ENCODE results near the gene MALT1.

MALT1 gene

DNA sequence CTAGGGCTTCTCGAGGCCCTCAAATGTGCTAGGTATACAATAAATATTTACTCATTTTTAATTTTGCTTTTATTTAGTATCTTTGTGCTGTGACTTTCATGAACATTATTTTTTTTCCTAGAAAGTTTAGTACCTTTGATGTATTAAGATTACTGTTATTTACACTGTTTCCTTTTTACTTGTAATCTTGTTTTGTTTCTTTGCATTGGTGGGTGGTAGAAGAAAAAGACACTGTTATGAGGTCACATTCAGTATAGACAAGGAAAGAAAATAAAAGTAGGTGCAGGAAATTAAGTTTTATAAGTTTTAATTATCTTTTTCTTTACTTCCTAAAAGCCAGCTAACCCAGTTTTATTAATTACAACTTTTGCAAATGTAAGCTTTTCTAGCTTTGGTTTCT is 23.0 kb downstream of the MALT1 start:
- DNase-seq, result no peak

DNA sequence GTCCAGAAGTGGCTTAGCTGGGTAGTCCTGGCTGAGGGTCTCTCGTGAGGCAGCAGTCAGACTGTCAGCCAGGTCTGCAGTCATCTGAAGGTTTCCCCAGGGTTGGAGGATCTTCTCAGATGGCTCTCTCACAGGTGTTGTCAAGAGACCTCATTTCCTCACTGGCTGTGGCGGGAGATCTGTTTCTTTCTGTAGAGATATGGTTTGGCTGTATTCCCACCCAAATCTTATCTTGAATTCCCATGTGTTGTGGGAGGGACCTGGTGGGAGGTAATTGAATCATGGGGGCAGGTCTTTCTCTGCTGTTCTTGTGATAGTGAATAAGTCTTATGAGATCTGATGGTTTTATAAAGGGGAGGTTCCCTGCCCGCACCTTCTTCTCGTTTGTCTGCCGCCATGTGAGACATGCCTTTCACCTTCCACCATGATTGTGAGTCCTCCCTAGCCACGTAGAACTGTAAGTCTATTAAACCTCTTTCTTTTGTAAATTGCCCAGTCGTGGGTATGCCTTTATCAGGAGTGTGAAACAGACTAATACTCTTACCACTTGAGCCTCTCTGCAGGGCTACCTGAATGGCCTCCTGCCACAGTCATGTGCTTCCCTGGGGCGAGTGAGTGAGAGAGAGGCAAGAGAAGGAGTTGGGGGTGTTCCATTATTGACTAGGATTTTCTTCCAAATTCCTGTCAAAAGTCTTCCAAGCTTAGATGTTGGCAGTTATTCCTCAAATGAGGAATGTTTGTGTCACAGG is 23.6 kb downstream of the MALT1 start:
- no peak for DNase-seq

DNA sequence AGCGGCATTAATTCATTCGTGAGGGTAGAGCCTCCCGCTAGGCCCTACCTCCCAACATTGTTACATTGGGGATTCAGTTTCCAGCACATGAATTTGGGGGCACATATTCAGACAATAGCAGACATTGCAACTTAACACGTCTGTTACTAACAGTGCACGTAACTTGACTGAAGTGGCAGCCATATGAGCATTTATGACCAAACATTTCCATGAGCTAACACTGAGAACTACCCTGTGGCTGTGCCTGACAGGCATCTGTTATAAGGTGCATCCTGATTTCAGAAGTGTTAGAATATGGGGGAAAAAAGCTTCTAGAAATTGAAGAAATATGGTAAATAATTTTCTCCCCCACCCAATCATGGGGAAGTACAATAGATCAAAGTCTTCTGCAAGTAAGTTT is 24.5 kb downstream of the MALT1 start:
- DNase-seq, result no peak

DNA sequence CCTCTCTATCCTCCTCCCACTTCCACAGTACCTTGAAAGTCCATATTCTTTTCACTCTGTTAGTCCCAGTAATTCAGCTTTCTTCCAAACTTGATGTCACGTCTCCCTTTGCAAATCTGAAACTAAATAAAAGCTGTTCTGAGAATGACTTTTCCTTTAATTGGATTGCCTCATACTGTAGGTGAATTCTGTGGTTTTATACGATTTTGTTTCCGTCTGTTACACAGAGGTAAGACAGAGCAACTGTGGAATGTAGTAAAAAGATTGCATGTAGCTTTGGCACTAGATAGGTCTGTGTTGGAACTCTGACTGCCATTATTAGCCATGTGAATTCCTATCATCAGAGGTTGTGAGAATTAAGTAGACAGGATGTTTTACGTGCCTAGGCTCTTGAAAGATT is 25.9 kb downstream of the MALT1 start:
- no peak for DNase-seq

DNA sequence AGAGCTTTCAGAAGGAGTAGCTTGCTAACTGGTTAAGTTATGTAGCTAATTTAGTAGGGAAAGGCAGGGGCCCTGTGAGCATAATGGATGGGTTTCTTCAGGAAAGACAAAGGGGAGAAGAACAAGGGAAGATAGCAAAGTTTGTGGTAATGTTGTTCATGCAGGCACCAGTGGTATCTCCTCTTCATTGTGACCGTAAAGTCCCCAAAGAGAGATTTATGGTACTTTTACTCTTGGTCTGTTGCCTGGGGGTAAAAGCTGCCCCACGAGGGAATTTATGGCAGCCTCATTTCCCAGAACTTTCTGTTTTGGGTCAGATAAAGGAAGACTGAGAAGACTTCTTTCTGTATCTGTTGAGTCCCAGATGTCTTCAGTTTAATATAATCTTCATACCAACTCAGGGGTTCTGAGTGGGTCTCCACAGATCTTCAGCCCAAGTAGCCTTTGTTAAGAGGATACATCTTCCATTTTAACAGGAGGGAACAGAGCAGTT is 27.5 kb downstream of the MALT1 start:
- DNase-seq, result no peak

DNA sequence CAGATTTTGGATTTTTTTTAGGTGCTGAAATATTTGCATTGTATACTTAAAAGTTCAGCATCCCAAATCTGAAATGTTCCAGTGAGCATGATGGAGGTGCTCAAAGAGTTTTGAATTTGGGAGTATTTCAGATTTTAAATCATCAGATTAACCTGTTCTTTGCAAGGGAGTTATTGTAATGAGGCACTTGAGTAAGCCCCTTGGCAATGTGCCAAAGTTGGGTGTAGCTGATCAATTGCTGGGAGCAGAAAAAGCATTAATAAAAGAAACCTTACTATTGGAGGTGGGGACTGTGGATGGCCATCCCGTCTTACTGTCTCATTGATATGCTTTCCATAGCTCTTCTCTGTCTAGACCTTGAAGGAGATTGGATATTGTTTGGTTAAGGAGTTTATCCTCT is 28.3 kb downstream of the MALT1 start:
- DNase-seq, result no peak

DNA sequence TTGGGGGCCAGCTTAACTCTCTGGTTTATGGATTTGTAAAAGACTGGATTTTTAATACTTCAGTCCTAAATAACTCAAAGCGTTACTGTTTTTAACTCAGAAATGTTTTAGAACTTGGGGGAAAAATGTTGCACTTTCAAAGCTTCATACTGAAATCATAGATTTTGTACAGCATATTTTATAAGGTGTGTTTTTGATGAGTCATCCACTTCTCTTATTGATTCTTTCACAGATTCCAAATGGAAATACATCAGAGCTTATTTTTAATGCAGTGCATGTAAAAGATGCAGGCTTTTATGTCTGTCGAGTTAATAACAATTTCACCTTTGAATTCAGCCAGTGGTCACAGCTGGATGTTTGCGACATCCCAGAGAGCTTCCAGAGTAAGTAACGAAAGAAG is 28.9 kb downstream of the MALT1 start:
- no peak for DNase-seq

DNA sequence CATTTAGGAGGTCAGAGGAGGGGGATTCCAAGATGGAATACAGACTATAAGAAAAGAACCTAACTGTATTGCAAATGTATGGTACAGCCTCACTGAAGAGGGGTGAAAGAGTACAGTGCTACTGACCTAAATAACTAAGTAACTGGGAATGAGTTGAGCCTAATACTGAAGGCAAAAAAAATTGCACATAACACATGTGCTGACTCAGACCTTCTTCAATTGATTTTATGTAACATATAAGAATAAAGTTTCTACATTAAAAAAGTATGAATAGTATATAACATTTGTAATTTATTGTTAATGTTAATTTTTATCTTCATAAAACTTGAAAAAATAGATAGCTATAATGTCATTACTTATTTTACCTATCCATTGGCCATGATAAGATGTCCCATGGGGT is 41.7 kb downstream of the MALT1 start:
- no peak for DNase-seq

DNA sequence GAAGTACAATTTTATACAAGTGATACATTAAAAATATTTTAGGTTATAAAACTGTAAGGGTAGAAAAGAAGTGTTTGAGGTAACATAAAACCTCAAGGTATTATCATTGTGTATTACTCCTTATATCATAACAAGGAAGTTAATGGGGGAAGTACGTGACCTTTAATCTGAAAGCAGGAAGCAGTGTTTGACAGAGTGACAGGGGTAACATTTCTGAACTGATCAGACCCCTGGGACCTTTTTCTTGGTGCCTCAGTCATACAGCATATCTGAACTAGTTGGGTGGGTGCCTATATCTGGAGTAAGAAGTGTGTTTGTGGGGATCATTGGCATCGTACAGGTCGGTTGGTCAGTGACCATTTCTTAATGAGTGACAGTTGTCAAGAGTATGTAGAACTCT is 43.0 kb downstream of the MALT1 start:
- DNase-seq, result no peak

DNA sequence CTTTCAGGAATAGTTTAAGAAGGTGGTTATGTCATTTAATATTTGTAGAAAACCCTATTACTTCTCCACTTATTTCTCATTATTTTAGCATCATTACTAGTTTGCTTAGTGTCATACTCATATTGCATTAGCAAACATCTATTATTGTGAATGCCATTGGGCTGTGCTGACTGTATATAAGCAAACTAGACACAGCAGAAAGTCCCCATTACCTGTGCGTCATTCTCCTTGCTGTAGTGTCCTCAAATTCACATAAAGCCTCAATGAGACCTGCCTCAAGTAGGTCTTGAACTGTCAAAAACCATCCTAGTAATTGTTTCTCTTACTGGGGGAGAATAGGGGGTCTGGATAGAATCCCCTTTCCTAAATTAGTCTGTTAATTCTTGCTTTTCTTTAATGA is 43.6 kb downstream of the MALT1 start:
- no peak for DNase-seq

DNA sequence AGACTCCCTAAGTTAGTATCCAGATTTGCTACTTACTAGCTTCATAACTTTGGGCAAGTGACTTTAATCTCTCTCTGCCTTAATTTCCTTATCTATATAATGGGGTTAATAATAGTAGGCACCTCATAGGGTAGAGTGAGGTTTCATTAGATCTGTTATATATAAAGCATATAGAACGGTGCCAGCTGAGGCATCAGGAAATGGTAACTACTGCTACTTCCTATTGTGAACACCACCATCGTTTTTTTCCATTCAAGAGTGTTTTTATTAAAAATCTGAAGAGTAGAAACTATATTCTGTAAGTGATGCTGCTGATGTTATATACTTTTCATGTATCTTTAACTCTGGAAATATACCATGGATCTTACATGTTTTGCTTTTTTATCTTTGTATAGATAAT is 44.3 kb downstream of the MALT1 start:
- no peak for DNase-seq

DNA sequence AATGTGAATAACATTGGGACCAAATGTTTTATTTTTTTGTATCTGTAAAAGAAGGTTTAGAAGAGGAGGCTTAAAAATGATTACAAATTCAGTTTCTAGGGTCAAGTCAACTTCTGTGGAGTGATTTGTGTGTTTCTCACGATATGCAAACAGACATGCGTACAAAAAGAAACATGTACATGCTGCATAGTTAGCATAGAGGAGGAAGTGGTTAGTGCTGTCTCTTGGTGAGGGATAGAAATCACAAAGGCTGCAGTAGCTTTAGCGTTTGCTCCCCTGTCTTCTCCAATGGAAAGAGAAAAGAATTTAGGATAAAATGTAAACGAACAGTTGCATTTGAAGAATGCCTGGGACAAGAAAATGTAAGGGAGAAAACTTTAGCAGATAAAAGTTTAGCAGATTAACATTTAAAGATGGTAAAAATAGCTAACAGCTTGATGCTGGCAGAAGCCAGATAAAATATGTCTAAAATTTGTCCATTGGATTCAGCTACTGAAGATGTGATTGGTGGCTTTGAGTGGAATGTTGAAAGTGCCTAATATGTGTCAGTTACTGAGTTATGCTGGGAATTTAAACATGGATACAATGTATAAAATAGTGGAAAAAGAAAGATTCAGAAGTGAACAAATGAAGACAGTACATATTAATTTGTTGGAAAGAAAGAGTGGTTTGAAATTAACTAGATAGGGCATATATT is 44.9 kb downstream of the MALT1 start:
- DNase-seq, result peak; percentile 12

DNA sequence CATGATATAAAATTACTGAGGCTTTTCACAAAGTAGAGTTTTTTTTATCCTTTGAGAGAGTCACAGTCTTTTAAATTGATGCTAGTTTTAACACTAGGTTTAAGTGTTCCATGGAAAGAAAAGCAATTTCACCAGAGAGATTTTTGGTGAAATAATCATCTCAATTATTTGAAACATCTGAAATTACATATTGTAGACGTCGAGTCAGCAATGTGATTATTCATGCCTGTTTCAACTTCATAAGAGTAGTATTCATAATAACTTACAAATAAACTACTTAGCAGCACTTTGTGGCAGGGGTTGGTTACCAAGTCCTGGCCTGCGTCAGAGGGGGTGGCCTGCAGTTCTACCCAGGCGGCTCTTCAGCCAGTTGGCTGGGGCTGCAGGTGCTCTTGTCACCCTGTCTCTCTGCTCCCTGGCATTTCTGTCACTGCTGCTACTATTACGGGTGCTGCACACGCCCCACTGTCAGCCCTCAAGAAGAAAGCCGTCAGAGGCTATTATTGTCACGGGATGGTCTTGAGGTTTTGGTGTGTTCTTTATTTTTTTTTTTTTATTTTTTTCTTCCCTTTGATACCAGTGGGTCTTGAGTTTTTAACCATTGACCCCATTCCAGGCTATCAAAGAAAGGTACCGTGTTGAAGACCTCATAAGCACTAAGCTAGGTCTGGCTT is 50.4 kb downstream of the MALT1 start:
- peak; percentile 50 for DNase-seq

DNA sequence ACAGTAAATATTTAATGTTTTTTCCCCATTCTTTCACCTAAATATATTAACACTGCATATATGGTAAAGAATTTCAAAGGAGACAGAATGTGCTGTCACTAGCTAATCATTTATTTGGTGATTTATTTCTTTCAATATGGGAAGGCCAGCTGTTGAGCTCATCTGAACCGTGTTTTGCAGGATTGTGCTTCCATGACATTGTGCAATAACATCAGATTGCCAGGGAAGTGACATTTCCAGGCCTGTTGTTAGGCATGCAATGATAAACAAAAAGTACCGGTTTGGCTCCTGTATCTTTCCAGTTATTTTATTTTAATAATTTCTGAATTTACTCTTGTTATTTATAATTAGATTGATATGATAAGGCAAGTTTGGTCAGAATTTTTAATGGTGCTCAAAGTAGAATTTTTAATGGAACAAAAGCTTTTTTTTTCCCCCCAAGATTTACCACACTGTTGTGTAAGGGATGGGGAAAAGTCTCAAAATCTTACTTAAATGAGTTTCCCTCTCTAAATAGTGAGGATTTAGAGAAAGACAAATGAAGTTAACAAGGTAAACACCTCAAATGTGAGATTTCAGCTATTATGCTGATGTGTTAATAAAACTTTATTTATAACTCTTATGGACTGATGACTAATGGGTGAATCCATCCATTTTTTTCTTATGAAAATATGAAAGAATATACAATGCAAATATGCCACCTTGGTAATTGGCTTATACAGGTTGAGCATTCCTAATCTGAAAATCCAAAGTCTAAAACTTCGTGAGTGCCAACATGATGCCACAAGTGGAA is 52.7 kb downstream of the MALT1 start:
- DNase-seq, result no peak

DNA sequence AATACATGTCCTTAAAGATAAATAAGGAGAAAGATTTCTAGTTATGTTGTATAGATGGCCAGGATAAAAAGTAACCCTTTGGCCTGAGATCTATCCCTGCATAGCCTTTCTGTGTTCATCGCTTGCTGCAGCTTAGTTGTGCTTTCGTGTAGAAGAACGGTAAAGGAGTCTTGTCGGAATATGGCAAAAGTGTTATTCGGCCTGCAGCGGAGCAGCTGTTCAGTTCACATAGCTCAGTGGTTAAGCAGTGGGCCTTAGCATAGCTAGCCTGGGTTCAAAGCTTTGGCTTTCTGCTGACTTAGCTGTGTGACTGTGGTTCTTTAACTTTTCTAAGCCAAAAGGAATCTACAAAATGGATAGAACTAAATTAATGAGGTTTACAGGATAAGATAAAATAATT is 55.4 kb downstream of the MALT1 start:
- DNase-seq, result no peak

DNA sequence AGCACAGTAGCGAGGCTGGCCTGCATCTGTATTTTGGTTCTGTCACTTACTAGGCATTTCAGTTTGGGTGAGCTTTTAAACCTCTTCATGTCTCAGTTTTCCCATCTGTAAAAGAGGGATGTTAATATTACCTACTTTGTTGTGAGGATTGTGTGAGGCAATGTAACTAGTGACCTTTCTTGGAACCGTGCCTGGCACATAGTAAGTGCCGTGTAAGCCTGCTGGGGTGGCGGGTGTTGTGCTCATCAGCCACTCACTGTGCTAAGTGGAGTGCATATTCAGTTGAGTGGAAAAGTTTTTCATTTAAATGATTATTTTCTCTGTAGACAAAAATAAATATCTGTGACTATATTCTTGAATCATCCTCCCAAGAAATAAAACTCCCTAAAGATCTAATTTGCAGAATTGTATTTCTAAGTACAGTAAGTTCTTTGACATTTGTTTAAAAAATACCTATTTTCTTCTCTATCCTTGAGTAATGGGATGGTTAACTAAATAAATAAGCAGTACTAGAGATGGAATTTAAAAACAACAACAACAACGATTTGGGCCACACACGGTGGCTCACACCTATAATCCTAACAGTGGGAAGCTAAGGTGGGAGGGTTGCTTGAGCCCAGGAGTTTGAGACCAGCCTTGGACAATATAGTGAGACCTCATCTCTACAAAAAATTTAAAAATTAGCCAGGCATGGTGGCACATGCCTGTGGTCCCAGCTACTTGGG is 56.7 kb downstream of the MALT1 start:
- peak; percentile 27 for DNase-seq

DNA sequence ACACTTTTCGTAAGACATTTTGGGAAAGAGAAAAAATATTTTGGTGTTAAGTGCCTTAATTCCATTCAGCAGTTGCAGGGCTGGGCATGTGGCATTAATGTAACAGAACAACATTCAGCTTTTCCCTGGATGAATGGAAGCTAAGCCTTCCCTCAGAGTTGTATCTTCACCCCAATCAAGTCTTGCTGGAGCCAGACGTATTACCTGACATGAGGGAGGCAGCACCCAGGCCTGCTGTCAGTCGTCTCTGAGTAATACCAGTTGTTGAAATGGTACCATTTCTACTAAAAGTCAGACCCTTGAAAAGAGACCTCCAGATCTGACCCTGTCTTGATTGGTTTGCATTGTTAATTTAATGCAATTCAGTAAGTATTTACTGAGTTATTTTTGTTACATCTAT is 57.5 kb downstream of the MALT1 start:
- DNase-seq, result no peak

DNA sequence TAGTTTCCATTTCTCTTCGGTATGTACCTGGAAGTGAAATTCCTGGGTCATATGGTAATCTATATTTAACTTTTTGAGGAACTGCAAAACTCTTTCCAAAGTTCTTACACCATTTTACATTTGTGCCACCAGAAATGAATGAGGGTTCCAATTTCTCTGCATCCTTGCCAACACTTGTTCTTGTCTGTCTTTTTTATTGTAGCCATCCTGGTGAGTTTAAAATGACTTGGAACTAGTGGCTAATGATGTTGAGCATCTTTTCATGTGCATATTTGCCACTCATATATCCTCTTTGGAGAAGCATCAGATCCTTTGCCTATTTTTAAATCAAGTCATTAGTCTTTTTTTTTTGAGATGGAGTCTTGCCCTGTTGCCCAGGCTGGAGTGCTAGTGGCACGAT is 59.4 kb downstream of the MALT1 start:
- no peak for DNase-seq

DNA sequence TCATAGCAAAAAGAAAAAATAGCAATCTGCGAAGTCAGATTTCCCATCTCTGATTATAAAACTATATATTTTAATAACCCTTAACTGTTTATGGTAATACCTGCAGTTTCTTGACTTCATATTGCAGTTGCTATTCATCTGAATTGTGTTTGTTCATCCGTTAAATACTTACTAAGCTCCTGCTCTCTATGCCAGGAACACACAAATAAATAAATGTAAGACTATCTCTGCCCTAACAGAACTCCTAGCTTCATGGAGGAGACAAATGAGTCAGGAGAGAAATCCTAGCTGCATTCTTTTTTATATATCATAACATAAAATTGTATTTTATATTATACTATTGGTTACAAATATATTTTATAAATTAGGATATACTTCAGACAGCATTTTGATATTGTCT is 61.2 kb downstream of the MALT1 start:
- DNase-seq, result no peak

DNA sequence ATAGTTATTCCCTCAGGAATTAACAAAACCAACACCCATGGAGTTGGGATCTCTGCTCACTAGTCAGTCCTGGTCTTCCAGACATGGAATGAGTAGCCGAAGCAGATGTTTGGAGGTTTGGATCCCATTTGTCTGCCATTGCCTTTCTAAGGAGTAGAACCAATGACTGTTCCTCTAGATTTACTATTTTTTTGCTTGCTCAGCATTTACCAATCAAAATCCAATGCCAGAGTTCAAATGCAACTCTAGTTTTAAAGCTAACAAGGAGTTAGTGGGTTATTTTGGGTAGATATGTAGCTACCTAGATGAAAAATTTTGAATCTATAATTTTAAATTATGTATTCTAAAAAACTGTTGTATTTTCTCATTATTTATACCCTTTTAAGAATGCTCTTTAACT is 62.6 kb downstream of the MALT1 start:
- no peak for DNase-seq

DNA sequence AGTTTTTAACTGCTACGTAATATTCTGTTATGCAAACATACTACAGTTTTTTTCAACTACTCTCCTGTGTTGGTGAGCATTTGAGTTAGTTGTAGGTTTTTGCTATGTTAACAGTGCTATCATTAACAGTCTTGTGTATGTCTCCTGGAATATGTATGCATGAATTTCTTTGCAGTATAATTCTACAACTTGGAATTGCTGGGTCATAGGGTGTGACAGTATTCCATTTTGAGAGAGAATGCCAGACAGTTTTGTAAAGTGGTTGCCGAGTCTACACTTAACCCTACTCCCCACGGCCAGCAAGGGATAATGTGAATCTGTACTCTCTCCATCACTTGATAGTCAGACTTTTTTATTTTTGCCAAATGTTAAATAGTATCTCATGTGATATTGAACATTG is 67.1 kb downstream of the MALT1 start:
- no peak for DNase-seq

DNA sequence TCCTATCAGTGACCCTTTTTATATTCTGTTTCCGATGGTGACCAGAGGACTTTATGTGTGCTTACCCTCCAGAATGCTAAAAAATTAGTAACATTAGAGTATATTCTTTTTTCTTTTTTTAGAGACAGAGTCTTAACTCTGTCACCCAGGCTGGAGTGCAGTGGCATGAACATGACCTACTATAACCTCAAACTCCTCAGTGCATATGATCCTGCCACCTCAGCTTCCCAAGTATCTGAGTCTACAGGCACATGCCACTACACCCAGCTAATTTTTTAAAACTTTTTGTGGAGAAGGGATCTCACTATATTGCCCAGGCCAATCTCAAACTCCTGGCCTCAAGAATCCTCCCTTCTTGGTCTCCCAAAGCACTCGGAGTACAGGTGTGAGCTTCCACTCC is 74.6 kb downstream of the MALT1 start:
- no peak for DNase-seq

Data from fibroblast of skin of right biceps (primary cell).